Type B pancreatic cell (in vitro differentiated cells): Measurements from ENCODE around the gene HTRA1. TPM values are rescaled to one million over a fixed set of nuclear protein-coding genes. Genes with fewer than 3 reads are reported as not detected.

ENCODE experiments used
- DNase-seq: peaks from one replicate; pipeline ENCODE4 v3.0.0; 2021; ENCODE audit warnings: mixed read lengths; ENCODE audit not compliant: unreplicated experiment; ENCODE audit errors: extremely low spot score
- H3K27ac Mint-ChIP-seq: 2 replicates; pipeline ENCODE4 v1.8.0; 2021; ENCODE audit warnings: mild to moderate bottlenecking, mixed read lengths
- H3K27me3 Mint-ChIP-seq: 2 replicates; pipeline ENCODE4 v1.8.0; 2021; ENCODE audit warnings: mixed read lengths
- H3K36me3 Mint-ChIP-seq: 2 replicates; pipeline ENCODE4 v1.8.0; 2021; ENCODE audit warnings: mixed read lengths
- H3K4me1 Mint-ChIP-seq: one replicate; pipeline ENCODE4 v1.8.0; 2021; ENCODE audit warnings: mixed read lengths; ENCODE audit not compliant: unreplicated experiment
- H3K4me3 Mint-ChIP-seq: 2 replicates; pipeline ENCODE4 v1.8.0; 2021; ENCODE audit warnings: mild to moderate bottlenecking, mixed read lengths
- H3K9me3 Mint-ChIP-seq: 2 replicates; pipeline ENCODE4 v1.8.0; 2021; ENCODE audit warnings: mixed read lengths
- total RNA-seq: library from RNA; stranded (reverse); gene quantifications from 2 replicates; pipeline ENCODE4 v1.2.1, GENCODE V29; 2021; ENCODE audit warnings: low replicate concordance
- TF ChIP-seq, protein P1 (sequence below): fragments of 200-600 bp; sonication (generic); conservative IDR thresholded peaks from 2 replicates; pipeline ENCODE4 v1.5.0; 2021; ENCODE audit warnings: antibody characterized with exemption, mild to moderate bottlenecking

Gene HTRA1
- total RNA-seq, 1 donor from 2014 or later = 32.6 TPM

DNA sequence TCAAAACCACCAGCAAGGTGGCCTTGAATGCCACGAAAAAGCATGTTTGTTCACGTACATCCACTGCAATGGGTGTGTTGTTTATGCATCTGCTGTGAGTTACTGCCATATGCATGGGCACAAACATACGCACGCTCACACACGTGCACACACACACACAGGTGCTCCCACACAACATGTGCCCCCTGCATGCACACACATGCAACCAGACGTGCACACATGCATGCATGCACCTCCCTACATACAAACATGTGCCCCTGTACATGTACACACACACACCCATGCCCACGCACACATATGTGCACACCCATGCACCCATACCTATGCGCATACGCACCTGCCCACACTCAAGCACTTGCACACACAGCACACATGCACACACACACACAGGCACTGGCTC, 89.1 kb downstream of the HTRA1 start:
- TF ChIP-seq, protein P1, sequence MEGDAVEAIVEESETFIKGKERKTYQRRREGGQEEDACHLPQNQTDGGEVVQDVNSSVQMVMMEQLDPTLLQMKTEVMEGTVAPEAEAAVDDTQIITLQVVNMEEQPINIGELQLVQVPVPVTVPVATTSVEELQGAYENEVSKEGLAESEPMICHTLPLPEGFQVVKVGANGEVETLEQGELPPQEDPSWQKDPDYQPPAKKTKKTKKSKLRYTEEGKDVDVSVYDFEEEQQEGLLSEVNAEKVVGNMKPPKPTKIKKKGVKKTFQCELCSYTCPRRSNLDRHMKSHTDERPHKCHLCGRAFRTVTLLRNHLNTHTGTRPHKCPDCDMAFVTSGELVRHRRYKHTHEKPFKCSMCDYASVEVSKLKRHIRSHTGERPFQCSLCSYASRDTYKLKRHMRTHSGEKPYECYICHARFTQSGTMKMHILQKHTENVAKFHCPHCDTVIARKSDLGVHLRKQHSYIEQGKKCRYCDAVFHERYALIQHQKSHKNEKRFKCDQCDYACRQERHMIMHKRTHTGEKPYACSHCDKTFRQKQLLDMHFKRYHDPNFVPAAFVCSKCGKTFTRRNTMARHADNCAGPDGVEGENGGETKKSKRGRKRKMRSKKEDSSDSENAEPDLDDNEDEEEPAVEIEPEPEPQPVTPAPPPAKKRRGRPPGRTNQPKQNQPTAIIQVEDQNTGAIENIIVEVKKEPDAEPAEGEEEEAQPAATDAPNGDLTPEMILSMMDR = no peak
- no peak overlapping the region for H3K27ac Mint-ChIP-seq
- no peaks in the 10 kb centered on the region for H3K9me3 Mint-ChIP-seq
- peaks cover 3% of the 10 kb centered on the region for H3K27me3 Mint-ChIP-seq
- H3K36me3 Mint-ChIP-seq = no peaks in the 10 kb centered on the region
- H3K4me3 Mint-ChIP-seq = no peak overlapping the region
- no peaks in the 10 kb centered on the region for H3K4me1 Mint-ChIP-seq
- DNase-seq = no peak

DNA sequence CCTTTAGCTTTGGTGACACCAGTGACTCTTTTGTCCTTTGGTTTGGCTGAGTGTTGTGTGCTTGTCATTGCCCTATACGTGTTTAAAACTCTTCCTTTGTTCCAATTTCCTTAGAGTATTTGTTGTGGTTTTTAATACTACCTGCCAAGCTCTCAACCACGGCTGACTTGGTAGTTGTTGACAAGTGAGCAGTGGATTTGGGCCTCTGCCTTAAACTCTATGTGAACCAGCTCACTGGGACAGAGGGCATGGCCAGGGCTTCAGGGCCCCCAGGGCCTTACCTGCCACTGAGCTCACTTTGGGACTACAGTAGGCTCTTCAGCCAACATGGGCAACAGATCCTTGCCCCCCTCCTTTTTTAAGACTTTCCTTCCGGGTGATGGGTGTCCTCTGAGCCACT, 89.6 kb downstream of the HTRA1 start:
- no peak for DNase-seq
- no peak overlapping the region for H3K4me3 Mint-ChIP-seq
- H3K36me3 Mint-ChIP-seq = no peaks in the 10 kb centered on the region
- no peaks in the 10 kb centered on the region for H3K9me3 Mint-ChIP-seq
- H3K4me1 Mint-ChIP-seq = no peaks in the 10 kb centered on the region
- peaks cover 3% of the 10 kb centered on the region for H3K27me3 Mint-ChIP-seq
- no peak overlapping the region for H3K27ac Mint-ChIP-seq
- TF ChIP-seq, protein P1 = no peak

DNA sequence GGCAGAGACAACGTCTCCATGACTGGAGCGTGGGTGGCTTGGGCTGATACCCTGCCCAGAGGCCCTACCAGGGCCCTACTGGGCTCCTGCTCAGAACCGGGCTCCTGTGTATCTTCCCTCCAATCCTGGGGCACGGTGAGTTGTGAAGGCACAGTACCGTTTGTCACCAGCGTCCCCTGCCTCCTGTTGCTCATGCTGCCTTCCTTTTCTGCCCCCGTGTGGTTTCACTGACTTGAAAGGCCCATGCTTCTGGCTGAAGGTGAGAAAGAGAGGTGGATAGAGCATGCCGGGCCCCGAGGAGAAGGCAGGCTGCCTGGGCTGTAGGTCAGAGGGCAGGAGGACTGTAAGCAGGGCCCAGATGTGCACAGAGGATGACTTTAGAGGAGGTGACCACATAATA, 90.1 kb downstream of the HTRA1 start:
- Mint-ChIP-seq H3K4me3 (no peak overlapping the region), H3K27me3 (peaks cover 7% of the 10 kb centered on the region), H3K27ac (no peak overlapping the region), H3K4me1 (no peaks in the 10 kb centered on the region), H3K9me3 (no peaks in the 10 kb centered on the region), H3K36me3 (no peaks in the 10 kb centered on the region)
- TF ChIP-seq, protein P1 = no peak
- no peak for DNase-seq

DNA sequence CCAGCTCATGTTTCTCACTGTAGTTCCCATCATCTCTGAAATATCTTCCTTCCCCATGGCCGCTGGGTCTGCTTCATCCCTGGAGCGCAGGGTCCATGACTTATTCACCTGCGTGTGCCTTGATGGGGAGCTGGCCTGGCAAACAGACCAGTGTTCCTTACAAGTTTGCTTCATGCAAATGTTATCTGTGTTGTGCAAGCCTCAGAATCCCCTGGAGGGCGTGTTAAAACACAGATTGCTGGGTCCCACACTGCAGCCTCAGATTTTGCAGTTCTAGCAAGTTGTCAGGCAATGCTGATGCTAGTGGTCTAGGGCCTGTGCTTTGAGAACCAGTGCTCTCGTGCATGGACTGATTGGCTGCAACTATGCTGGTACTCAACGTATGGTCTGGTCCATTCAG, 92.0 kb downstream of the HTRA1 start:
- no peak for DNase-seq
- TF ChIP-seq, protein P1 = no peak
- peaks cover 7% of the 10 kb centered on the region for H3K27me3 Mint-ChIP-seq

DNA sequence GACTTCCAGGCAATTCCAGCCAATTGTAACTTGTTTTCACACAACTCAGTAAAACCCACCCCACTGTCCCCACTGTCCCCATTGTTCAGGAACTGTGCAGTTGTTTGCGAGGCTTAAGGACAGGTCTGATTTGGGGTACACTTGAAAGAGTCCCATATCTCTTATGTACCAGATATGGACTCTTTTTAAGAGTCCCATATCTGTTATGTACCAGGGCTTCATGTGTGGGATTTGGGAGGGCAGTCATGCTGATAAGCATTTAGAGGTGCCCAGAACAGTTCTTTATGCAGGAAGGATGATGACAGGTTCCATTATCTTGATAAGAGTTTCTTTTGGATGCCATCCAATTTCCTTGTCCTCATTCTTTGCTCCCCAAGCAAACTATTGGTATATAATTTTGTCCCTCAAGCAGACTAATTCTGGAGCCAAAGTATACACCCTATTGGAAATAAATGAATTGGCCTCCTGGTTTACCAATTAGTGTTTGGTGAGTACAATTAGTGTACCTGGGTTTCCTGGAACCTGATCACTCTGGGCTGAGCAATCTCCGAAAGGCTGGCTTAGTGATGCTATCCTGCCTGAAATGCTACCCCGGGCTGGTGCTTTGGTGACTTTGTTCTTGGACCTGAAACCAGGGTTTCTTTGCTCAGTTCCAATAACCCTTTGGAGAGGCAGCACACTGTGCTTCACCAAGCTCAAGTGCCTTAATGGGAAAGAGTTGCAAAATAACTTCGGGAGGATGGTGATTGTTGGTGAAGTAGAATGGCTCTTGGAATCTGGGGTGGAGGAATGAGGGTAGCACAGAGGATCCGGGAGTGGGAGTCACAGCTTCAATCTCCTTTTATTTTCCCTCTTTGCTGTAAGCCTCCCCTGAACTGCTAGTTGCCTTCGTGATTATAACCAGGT, 93.0 kb downstream of the HTRA1 start:
- no peak overlapping the region for H3K27ac Mint-ChIP-seq
- TF ChIP-seq, protein P1 = no peak
- H3K4me1 Mint-ChIP-seq = no peaks in the 10 kb centered on the region
- H3K27me3 Mint-ChIP-seq = peaks cover 13% of the 10 kb centered on the region
- H3K9me3 Mint-ChIP-seq = peaks cover 5% of the 10 kb centered on the region
- no peak for DNase-seq
- H3K36me3 Mint-ChIP-seq = no peaks in the 10 kb centered on the region
- no peak overlapping the region for H3K4me3 Mint-ChIP-seq

More for the DNA sequence above, 92.0 kb downstream of the HTRA1 start:
- Mint-ChIP-seq H3K9me3 (no peaks in the 10 kb centered on the region), H3K4me1 (no peaks in the 10 kb centered on the region), H3K36me3 (no peaks in the 10 kb centered on the region), H3K4me3 (no peak overlapping the region), H3K27ac (no peak overlapping the region)
